GM19452 (cell line): Measurements from ENCODE around the gene KRT80.

ENCODE experiments used
- ATAC-seq: cut with Tn5 transposase; IDR thresholded peaks from one replicate; pipeline ENCODE4 v1.9.1; 2021; ENCODE audit not compliant: unreplicated experiment

KRT80 gene

DNA sequence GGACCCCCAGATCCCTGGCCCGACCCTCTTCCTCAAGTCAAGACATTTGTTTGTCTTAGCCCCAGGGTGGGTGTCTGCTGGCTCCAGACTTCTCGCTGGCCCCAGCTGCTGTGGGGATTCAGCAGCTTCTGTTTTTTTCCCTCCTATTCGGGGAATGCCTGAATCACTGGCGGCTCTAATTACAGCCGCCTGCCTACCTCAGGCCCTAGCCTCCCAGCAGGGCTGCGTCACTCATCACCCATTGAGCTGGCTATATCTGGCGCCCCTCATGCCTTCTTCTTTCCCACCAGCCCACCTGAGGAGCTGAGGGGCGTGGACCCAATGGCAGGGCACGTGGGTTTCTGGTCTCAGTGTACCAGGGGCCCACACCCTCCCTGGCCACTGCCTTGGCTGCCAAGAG is 10.1 kb downstream of the KRT80 start:
- no peak for ATAC-seq

DNA sequence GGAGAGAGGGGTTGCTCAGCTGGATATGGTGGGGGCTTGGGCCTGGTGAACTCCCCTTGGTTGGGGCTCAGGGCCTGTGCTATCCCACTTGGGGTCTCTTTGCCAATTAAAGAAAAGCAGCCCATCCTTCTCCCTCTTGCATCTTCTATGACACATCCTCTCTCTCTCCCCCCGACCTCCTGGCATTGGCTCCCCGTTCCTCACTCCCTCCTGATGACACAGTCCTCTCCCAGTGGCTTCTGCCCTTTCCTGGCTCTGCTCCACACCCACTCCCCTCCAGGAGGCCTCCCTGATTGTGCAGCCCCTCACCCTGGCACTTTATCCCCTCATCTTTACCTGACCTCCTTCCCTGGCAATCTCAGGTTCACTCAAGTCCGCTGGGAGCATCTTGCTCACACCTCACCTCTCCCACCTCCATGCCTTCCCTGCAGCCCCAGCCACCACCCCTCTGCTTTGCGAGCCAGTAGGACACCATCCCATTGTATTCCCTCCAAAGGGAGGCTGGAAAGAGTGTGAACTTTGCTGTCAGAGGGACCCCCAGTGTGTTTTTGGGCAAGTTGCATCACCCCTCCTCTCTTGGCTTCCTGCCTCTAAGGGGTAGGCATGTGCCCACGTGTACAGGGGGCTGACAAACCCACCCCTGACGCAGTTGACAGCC is 10.7 kb downstream of the KRT80 start:
- no peak for ATAC-seq

DNA sequence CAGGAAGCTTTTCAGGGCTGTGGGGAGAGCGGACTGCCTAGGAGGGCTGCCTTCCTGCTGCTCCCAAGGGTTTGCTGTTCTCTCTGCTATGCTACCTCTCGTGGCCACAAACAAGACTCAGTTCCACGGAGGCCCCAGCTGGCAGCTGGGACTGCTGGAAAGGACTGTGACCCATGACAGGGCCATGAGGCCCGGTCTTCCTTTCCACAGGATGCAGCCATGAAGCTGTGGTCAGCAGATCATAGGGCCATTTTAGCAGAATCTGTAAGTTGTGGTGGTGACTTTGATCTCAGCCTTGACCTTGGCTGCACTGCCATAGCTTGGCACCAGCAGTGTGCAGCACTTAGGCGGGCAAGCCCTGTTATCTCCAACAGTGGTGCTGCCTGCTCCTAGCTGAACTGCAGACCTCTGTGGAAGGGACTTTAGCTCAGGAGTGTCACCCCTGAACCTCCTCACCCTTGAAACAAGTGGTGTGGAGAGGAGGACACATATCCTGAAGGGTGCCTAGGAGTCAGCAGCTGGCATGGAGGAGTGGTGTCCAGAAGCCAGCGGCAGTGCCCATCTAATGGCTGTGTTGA is 12.3 kb downstream of the KRT80 start:
- no peak for ATAC-seq

DNA sequence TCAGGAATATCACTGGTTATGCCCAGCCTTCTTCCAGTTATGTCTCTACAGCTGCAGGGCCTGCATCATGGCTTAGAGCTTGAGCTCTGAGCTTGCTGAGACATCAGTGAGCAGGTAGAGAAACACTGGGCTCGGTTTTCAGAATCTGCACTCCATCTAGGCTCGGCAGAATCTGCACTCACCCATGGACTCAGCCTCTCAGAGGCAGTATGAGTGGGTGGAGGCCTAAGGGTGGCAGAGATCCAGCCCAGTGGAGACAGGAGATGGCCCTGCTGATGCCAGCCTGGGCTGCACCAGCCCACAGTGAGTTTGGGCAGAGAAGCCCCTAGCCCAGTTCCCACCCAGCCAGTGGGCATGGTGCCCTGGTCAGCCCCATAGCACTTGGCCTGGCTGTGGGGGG is 12.8 kb downstream of the KRT80 start:
- no peak for ATAC-seq

DNA sequence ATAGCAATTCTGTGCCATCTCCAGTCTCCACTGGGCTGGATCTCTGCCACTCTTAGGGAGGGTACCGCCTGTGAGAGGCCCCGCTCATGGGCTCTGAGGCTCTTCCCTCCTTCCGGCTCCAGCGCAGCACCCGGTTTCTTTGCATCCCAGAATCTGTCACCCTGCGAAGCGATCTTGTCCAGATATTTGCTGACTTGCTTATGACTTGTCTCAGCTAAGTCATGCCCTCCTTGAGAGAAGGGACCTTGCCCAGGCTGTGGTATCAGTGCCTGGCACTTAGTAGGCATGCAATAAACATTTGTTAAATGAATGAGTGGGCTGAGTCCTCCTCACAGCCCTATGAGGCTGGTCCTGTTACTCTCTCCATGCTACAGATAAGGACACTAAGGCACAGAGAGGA is 13.4 kb downstream of the KRT80 start:
- ATAC-seq, result no peak

DNA sequence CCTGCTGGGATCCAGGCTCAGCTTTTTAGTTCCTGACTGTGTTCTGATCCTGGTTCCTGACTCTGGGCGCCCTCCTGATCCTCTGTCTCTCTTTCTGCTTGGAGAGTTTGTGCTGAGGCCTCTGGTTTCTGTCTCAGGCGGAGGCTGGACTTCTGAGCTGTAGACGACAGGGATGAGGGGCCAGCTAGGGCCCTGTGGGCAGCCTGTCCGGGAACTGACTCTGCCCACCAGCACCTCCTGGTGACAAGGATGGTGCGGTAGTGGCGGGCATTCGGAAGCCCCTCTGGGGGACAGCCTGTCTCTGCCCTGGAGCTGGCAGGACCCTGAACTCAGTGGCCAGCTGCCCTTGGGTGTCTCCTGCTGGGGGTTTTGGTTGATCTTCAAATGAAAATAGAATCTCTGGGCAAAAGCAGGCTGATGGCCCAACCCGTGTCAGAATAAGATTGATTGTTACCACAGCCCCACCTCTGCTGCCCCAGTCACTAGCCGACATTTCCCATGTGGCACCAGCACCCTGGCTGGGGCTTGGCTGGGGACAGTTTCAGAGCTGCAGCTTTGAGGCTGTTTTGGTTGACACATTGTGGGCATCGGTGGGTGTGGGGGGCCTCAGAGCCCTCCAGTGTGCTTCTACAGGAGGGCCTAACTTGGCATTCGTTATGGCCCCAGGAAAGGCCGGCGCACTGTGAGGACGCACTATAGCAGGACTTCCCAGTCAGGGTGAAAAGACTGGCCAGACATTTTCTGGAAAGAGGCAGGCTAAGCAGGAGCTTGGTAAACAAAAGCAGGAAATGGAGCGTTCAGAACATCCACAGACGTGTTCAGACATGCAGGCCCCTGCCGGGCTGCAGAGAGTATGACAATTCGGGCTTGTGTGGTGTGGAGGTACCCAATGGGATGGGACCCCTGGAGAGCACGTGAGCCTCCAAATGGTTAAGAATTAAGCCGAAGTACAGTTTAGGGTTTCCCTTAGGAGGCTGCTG is 16.2 kb downstream of the KRT80 start:
- ATAC-seq, result no peak

DNA sequence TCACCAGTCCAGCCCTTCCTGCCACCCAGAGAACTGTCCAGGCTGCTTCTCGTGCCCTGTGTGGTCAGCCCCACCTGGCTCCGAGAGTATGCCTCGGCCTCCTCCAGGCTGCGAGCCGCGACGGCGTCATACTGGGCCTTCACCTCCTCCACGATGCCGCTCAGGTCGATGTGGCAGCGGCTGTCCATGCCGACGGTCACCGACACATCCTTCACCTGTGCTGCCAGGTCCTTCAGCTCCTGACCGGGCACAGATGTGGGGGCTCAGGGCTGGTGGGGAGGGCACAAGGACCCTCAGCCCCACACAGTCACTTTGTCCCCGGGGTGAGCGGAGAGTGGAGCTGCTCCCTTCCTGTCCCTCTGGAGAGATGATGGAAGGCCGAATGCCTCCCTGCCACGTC is 18.3 kb downstream of the KRT80 start:
- ATAC-seq, result no peak

DNA sequence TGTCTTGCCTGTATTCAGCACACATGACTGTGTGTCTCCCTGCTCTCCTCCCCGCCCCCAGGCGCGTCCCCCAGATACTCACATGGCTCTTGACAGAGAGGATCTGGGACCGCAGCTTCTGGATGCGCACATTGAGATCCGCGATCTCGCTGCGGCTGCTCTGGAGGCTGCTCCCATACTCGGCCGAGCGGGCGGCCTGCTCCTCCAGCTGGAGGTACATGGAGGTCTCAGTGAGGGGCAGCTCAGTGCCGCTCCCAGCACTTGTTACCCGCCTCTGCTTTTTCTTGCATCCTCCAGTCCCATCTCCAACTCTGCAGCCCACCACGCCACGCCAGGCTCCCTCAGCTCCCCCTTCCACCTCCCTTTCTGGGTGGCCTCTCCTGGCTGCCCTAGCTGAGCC is 18.9 kb downstream of the KRT80 start:
- ATAC-seq, result no peak

DNA sequence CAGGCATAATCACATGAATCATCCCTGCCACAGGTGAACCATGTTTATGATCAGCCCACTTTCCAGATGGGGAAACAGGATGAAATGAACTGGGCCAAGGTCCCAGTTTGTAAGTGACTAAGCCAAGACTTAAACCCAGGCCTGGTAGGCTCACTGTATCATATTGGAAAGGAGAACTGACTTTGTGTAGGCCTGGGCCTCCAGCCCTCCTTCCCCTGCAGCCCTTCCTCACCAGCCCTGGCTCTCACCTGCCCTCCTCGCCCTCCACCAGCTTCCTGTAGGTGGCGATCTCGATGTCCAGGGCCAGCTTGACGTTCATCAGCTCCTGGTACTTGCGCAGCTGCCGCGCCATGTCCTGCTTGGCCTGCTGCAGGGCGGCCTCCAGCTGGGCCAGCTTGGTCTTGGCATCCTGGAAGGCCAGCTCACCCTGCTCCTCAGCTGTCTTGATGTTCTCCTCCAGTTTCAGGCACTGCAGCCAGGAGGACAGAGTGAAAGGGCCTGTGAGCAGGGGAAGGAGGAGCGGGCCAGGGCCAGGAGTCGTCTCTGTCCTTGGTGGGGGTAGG is 19.8 kb downstream of the KRT80 start:
- ATAC-seq, result no peak

DNA sequence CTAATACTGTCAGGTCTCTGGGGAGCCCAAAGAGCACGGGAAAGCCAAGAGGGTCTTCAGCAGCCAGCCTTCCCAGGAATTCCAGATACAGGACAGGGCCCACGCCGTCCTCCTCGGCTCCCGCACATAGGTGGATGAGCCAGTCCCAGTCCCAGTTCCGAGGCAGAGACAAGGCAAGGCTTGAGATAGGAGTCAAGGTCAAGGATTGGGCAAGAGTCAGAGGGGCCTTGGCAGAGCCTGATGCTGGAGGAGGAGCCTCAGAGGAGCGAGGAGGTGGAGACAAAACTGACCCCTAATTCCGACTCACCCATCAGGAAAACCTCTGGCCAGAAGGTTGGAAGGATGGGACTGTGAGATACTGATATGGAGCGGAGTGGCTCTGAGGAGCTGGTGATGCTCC is 21.0 kb downstream of the KRT80 start:
- no peak for ATAC-seq

DNA sequence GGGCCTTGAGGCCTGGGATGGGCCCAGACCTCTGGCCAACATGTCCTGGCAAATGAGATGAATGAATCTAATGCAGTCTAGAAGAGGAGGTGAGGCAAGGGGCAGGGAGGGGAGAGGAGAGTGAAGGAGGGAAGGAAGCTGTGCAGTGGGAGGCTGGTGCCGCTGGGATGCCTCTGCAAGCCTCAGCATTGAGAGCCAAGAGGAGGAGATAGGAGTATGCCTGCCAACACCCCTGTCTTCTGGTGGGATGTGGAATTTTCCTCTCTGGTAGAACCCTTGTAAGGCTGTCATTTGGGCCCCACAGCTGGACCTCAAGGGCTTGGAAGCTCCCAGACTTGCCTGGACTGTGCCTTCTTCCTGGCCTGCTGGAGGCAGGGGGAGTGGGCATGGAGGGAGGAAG is 21.9 kb downstream of the KRT80 start:
- ATAC-seq, result no peak

DNA sequence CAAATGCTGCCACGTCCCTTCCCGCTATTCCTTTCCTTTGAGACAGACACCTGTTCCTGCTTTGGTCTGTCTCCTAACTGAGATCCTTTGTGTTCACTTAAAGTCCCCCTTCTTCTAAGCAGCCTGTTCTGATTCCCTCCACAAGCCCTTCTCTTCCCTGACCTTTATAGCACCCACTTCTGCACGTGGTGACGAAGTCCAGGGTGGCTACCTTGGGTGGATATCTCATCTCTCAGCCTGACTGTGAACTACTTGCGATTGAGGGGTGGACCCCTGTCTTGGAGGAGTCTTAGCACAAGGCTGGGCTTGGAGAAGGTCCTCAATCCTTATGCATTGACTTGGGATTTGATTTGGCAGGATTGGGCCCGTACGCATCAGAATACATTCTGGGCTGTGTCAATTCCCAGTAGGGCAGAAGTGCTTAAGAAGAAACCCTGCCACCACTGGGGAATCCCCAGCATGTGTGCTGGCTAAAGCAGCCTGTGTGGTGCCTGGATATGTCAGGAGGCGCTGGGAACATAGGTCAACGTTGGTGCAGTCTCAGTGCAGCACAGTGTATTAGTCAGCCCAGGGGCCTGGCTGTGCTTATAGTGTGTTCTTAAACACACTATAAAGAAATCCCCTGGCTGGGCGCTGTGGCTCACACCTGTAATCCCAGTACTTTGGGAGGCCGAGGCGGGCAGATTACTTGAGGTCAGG is 23.6 kb downstream of the KRT80 start:
- no peak for ATAC-seq

DNA sequence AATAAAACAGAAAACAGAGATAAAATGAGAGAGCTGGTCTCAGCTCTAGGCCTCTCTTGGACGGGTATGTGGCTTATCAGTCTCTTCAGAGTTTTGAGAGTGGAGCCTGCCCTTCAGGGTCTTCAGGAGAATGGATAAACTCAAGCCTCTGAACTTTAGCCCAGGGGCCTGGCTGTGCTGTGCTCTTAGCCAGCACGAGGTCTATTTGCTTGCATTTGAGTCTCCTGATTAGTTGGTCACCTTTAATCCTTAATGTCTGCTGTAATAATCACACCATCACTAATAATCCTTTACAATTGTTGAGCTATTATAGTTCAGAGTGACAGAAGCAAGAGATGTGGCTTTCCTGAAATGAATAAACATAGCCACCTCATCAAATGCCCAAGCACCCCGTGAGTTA is 24.3 kb downstream of the KRT80 start:
- ATAC-seq, result no peak

DNA sequence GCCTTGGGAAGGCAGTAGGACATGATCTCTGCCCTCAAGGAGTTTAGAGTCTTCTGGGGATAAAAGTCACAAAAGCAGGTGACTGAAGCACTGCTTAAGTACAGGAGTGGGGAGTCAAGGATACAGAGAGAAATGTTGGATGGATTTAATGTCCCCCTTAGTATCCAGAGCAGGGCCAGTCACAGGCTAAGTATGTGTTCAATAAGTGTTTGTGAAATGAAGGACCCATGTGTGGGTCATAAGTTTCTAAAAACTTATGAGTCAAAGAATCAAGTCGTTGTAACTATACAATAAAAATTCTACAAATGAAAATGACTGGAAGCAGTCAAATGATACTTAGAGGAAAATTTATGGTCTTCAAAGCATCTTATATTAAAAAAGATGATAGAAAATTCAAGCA is 25.1 kb downstream of the KRT80 start:
- ATAC-seq, result no peak

DNA sequence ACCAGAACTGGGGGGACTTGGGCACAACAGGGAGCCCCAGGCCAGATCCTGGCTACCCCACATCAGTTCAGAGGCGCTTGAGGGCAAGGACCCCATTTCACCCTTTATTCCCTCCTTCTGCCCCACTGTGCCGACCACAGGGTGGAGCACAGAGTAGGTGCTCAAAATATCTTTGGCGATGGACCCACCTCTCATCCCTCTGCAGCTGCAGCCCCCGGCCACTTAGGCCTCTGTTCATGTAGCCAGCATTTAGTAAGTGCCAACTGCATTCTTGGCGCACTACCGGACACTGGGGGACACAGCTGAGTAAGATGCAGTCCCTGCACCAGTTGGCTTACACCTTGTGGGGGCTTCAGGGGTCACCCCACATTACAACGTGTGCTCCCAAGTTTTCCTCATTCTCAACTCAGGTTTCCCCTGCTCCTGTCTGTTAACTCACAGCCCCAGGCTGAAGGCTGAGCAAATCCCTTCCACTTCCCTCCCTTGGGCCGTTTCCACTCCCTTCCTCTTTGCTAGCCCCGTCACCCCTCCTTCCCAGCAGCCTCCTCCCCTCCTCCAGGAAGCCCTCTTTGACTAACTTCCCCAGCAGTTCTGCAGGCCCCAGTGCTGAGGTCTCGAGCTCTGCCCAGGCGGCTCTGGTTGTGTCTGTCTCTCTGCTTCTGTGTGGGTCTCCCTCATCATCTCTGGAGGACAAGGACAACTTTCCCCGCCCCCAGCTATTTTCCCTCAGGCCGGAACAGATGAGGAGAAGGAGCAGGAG is 26.5 kb downstream of the KRT80 start:
- ATAC-seq, result no peak

DNA sequence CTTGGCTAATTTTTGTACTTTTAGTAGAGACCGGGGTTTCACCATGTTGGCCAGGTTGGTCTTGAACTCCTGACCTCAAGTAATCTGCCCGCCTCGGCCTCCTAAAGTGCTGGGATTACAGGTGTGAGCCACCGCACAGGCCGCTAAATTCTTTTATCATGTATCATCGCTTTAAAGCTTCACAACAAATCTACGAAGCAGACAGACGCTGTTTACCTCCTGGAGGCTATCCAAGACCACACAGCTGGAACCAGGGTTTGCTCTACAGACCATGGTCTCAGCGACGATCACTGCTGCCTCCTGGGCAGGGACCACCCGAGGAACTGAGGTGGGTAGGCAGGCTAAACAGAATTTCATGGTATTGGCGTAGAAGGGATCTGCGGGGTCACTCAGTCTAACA is 27.2 kb downstream of the KRT80 start:
- ATAC-seq, result no peak

DNA sequence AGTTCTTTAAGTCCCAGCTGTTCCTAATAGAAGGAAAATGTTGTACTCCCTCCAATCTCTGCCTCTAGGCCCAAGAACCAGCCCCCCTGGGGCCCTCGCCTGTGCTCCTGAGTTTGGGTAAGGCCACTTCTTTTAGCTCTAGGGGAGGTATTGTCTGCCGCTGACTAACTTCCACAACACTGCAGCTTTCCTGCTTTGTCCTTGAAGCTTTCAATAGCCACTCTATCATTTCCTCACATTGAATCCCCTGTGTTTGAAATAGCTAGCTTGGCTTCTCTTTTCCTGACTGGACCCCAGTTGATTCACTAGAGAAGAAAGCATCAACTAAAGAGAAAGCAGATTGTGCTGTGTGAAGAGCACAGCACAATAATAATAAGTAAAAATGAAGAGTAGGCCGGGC is 28.8 kb downstream of the KRT80 start:
- ATAC-seq, result no peak

DNA sequence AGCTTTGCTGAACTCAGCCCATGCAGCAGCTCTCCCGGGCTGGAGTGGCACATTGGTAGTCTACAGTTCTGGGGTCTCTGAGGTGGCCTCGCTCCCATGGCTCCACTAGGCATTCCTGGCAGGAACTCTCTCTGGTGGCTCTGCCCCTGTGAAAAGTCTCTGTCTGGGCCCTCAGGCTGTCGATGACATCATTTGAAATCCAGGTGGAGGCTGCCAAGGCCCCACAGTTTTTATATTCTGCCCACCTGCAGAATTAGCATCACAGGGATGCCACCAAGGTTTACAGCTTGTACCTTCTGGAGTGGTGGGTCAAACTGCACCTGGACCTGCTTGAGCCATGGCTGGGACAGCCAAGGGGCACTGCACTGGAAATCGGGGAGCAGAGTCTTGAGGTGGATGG is 31.6 kb downstream of the KRT80 start:
- ATAC-seq, result no peak

DNA sequence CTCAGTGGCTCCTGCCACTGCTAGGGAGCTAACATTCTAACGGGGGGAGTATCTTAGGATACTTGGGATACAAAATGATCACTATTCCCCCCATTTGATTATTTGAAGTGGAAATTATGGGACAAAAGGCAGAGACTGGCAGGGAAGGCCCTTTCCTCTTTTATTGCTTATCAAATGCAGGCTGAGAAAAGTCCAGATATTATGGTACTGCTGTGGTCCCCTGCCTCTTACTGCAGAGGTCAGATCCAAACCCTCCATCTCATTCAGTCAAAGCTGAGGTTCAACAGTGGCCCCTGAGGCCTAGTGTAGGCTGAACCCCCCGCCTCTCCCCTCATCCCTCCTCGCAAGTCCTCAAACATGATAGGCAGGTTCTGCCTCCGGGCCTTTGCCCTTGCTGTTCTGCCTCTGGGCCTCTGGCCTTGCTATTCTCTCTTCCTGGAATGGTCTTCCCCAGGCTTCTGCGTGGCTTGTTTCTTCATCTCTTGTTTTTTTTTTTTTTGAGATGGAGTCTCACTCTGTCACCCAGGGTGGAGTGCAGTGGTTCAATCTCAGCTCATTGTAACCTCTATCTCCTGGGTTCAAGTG is 34.2 kb downstream of the KRT80 start:
- ATAC-seq, result no peak
